Mesenteric fat pad (tissue), 1 donor: ENCODE measurements around the gene SLC49A4. TPM values are rescaled to one million over a fixed set of nuclear protein-coding genes. Genes with fewer than 3 reads are reported as not detected.

Experiments
- DNase-seq: peaks from one replicate; pipeline ENCODE4 v3.0.0-alpha.2; 2020; ENCODE audit warnings: low spot score
- total RNA-seq: library from RNA; stranded (reverse); fragmentation: NEBNext Ultra II Directional; extraction: Animal tissue kit (Norgen Biotek cat#: 25700); gene quantifications from one replicate; pipeline ENCODE4 v1.2.1, GENCODE V29; 2021
- donor health status: DM: yes; HTN: yes; CAD: no.

Gene SLC49A4
- total RNA-seq, 1 donor from 2014 or later, result 16.2 TPM

DNA sequence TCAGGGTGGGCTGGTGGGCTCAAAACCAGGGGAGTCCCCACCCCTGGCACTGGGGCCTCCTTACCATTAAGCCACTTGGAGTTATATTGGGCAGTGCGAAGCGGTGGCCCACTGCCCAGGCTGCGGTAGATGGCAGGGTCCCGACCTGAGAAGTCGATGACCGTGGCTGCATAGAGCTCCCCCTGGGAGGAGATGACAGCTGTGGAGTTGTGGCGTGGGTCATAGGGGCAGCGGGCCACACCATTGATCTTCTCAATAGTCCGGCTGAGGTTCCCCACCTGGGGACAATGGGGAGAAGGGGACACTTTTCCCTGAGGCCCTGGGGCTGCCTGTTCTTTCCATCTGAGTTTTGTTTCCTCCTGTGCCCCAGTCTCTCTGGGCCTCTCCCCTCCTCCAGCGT lies 132.9 kb downstream of the SLC49A4 start:
- peak; percentile 74 for DNase-seq

- DNase-seq, result peak; percentile 75
Measured at GRCh38 chr3:122928396-122929187, 133.7 kb downstream of the SLC49A4 start.

DNA sequence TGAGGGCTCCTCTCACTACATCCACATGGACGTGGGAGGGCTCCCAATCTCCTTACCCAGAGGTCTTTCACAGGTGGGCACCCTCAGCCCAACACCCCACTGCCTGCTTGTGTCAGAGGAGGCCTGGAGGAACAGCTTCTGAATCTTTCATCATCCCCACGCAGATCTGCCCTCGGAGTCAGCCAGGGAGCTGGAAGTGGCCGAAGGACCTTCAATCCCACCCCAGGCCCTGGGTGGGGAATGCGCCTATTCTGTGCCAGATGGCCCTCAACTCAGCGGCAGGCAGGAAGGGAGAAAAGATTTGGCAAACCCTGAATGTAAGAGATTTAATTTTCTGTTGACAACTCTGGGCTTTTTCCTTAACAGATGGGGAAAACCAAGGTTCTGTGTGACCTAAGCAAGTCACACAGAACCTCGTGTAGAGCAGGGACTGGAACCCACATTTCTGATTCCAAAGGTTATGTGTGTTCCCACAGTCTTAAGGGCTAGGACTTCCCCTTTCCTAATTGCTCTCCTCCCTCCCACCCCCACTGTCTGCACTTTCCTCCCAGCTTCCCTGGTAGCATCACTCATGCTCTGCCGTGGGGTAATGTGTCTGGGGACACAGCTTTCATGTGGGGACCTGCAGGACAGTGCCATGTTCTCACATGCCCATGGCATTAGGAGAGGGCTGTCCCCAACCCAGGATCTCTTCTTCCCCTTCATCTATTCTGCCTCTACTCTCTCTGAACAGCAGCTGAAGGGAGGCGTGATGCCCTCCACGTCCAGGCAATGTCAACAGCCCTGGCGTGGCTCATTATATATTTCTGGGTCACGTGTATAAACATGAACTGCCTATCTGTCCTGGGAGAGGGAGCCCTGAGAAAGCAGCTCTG lies 134.6 kb downstream of the SLC49A4 start:
- no peak for DNase-seq

DNA sequence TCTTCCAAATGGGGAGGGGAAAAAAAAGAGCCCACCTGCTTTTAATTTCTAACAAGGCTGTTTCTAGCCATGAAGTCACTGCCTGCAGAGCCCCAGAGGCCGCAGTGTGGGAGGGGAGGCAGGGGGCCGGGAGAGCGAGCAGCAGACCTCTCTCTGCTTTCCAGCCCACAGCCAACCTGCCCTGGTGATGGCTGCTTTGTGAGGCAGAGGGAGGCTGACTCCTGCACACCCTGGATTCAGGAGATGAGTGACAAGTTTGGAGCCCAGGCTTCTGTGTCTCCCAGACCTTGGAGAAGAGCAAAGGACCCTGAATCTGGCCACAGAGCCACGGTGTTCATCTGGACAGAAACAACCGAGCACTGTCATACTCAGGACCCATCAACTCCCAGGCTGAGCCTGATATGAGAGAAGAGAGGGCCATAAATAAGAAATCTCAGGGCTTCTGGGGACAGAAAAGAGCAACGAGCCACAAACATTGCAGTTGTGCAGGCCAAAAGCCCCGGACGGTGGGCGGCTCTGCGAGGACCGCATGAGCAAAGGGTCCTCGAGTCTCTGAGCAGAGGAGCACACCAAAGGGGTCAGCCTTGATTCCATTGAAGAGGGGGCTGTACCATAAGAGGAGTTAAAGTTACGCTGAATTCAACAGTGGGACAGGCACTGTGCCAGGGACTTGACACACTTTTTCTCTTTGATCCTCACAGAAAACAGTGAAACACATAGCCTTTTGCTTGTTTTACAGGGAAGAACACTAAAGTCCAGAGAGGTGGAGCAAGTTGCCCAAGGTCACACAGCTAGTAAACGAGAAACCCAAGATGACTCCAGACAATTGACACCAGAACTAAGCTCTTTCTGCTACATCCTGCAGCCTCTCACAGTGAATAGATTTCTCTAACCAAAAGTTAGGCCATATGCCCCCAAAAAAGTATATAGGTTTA lies 135.5 kb downstream of the SLC49A4 start:
- DNase-seq, result no peak

Other genes starting within 250 kb of the SLC49A4 start
- gene PARP9, start 230.8 kb upstream of the SLC49A4 start, total RNA-seq, result 39.6 TPM
- 41.6 TPM for gene DTX3L, start 230.7 kb upstream of the SLC49A4 start, total RNA-seq
- gene PARP15, start 217.4 kb upstream of the SLC49A4 start, total RNA-seq, result 2.9 TPM
- gene PARP14, start 114.2 kb upstream of the SLC49A4 start, total RNA-seq, result 51.1 TPM
- 8.4 TPM for gene HSPBAP1, start 1.2 kb upstream of the SLC49A4 start, total RNA-seq
- not detected for gene SEMA5B, start 232.7 kb downstream of the SLC49A4 start, total RNA-seq